HG03558 (cell line): ENCODE data around the gene DBET.
"Not testable (repeated sequence)": the region's sequence is repeated elsewhere in the genome, so short reads cannot be mapped to it uniquely, and the experiment has no call there.

Experiments used
- ATAC-seq: cut with Tn5 transposase; IDR thresholded peaks from one replicate; pipeline ENCODE4 v1.9.1; 2021; ENCODE audit warnings: moderate number of reproducible peaks; ENCODE audit not compliant: unreplicated experiment; ENCODE audit errors: extremely low read depth

DBET gene

DNA sequence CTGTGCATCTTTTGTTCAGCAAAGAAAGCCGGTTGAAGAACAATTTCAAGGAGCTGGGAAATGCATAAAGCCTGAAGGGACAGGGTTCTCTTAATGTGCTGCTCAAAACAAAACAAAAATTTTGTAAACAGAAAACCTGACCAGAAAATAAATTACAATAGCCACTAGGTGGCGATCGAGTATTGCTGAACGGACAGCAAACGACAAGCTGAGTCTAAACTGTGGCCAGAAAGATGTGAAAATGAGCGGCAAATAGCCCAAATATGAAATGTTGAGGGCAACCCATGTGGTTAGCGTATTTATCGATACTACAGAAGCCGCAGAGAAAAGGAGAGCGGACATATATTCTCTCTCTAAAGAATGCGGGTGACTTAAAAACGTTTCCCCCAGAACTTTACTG is 16.7 kb upstream of the DBET start:
- not testable (repeated sequence) for ATAC-seq

- not testable (repeated sequence) for ATAC-seq
These were observed 14.7 kb upstream of the DBET start for GRCh38 chr4:190049378-190050239.

DNA sequence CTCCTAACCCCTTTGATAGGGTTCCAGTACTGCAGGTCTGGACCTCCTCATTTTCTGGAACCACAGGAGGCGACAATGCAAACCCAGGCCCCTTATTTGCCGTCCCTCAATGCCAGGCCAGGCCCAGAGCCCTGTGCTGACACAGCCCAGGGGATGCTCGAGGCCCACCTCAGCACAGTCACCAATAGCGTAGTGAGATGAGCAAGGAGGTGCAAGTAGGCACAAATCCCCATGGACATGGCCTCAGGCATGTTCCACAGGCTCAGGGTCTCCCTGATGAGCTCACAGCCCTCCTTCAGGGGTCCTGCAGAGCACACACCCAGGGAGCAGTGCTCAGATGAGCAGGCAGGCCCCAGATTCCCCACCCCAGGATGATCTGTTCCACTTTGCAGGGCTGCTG is 5.3 kb upstream of the DBET start:
- ATAC-seq: not testable (repeated sequence)

- ATAC-seq: not testable (repeated sequence)
These were observed 503 bp downstream of the DBET start for GRCh38 chr4:190064805-190065204.

DNA sequence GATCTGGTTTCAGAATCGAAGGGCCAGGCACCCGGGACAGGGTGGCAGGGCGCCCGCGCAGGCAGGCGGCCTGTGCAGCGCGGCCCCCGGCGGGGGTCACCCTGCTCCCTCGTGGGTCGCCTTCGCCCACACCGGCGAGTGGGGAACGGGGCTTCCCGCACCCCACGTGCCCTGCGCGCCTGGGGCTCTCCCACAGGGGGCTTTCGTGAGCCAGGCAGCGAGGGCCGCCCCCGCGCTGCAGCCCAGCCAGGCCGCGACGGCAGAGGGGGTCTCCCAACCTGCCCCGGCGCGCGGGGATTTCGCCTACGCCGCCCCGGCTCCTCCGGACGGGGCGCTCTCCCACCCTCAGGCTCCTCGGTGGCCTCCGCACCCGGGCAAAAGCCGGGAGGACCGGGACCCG is 4.0 kb downstream of the DBET start:
- ATAC-seq: not testable (repeated sequence)

- ATAC-seq: not testable (repeated sequence)
These were observed 28.8 kb downstream of the DBET start for GRCh38 chr4:190093052-190093451.

GRCh38 chr4:190094031-190094430 is 29.7 kb downstream of the DBET start:
- ATAC-seq: not testable (repeated sequence)

- ATAC-seq: not testable (repeated sequence)
These were observed 31.0 kb downstream of the DBET start for GRCh38 chr4:190095335-190095734.

DNA sequence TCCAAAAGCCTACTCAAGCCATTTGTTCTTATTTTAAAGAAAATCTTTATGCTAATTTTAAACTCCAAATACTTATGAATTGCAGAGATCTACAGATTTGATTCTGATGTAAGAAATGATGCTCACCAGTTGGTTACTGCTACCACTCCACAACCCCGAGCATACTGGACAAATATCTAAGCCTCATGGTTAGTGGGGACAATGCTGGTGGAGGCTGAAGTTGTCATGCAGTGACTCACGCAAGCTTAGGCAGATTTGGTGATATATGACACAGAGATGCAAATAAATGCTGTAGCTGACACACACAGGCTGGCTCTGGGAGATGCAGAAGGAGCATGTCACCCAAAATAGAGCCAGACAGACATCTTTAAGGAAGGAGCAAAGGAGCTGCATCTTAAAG is 35.3 kb downstream of the DBET start:
- ATAC-seq: not testable (repeated sequence)

GRCh38 chr4:190101525-190101924 is 37.2 kb downstream of the DBET start:
- ATAC-seq: not testable (repeated sequence)

GRCh38 chr4:190106191-190106590 is 41.9 kb downstream of the DBET start:
- not testable (repeated sequence) for ATAC-seq

- not testable (repeated sequence) for ATAC-seq
These were observed 42.5 kb downstream of the DBET start for GRCh38 chr4:190106611-190107480.

DNA sequence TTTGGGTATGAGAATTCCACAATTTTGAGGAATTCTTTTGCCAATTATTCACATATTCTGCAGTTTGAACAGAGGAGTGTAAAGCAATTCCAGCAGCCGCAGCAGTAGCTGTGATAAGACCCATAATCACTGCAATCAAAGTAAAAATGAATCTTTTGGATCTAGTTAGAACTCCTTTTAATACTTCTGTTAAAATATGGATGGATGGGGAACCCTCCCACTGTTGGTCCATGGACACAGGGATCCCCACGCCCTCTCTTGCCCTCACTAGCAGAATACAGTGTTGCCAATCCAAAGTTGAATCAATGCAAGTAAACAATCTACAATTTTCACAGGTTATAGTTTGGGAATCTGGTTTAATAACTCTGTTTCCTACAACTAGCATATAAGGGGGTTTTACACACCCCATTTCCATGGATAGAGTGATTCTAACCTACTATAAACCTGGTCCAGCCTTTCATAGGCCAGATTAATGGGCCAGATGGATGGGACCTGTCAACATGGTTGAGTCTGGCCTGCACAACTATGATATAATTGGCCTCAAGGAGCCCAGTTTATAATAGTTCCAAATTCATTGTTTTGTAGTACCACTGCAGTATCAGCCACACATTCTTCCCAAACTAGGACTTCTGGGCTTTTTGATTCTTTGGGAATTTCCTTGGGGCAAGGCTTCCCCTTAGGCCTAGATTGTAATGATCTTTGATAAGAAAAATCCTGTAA is 43.6 kb downstream of the DBET start:
- not testable (repeated sequence) for ATAC-seq

GRCh38 chr4:190108756-190109155 is 44.5 kb downstream of the DBET start:
- not testable (repeated sequence) for ATAC-seq

DNA sequence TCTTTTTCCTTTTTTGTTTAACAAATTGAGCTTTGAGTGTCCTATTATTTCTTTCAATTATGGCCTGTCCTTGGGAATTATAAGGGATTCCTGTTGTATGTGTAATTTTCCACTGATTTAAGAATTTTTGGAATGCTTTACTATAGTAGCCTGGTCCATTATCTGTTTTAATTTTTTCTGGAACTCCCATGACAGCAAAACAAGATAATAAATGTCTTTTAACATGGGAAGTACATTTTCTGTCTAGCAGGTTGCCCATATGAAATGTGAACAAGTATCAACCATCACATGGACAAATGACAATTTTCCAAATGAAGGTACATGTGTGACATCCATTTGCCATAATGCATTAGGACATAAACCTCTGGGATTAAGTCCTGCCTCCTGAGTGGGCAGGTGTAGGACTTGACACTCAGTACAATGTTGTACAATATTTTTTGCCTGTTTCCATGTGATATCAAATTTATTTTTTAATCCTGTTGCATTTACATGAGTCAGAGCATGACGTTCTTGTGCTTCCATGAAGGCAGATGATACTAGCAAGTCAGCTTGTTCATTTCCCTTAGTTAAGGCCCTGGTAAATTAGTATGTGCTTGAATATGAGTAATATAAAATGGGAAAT is 45.2 kb downstream of the DBET start:
- not testable (repeated sequence) for ATAC-seq

- not testable (repeated sequence) for ATAC-seq
These were observed 45.7 kb downstream of the DBET start for GRCh38 chr4:190110033-190110432.

DNA sequence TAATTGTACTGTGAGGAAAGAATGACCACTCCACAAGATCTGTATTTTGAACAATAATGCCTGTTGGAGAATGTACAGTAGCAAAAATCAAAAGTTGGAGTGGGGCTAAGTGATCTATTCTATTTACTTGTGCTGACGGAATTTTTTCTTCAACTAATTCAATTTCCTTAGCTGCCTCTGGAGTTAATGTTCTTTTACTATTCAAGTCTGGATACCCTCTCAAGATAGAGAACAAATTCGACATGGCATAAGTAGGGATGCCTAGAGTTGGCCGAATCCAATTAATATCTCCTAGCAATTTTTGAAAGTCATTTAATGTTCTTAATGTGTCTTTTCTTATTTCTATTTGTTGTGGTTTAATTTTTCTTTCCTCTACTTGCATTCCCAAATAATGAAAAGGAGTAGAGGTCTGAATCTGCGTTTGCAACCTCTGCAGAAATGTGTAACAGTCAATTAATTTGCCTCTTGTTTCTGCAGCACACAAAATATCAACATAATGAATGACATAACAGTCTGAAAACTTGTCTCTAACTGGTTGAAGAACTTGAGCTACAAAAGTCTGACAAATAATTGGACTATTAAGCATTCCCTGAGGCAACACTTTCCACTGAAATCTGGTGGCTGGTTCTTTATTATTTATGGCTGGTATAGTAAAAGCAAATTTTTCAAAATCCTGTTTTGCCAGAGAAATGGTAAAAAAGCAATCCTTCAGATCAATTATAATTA is 46.4 kb downstream of the DBET start:
- ATAC-seq: not testable (repeated sequence)

- ATAC-seq: not testable (repeated sequence)
These were observed 48.6 kb downstream of the DBET start for GRCh38 chr4:190112879-190113278.

- not testable (repeated sequence) for ATAC-seq
These were observed 50.7 kb downstream of the DBET start for GRCh38 chr4:190114991-190115390.
